ENCODE data around the gene CELF4.

GRCh38 chr18:37550118-37550875 is 15.3 kb downstream of the CELF4 start:
- TF ChIP-seq POLR2AphosphoS5 (IDR thresholded peaks at IDR 0.05; ENCODE audit: low read depth, low read length) (no peak), POLR2A (IDR thresholded peaks at IDR 0.05; ENCODE audit: low read depth, low read length) (no peak), POU2F2 (IDR thresholded peaks at IDR 0.05; ENCODE audit: low read depth, low read length) (no peak), TAF1 (IDR thresholded peaks at IDR 0.05; ENCODE audit: low read depth, low read length) (no peak), PAX5 (IDR thresholded peaks at IDR 0.05; ENCODE audit: insufficient read depth, low read length, severe bottlenecking) (no peak)

Measured in GM12891 (cell line).